ENCODE data around the gene ISM2. TPM values are rescaled to one million over a fixed set of nuclear protein-coding genes. Genes with fewer than 3 reads are reported as not detected.

The ISM2 gene
- total and polyA plus RNA-seq, 2 of the 8 experiments (the other 6 are each of a cell fraction or from before 2014, with no cell fraction given), result 0.52 to 0.79 TPM

DNA sequence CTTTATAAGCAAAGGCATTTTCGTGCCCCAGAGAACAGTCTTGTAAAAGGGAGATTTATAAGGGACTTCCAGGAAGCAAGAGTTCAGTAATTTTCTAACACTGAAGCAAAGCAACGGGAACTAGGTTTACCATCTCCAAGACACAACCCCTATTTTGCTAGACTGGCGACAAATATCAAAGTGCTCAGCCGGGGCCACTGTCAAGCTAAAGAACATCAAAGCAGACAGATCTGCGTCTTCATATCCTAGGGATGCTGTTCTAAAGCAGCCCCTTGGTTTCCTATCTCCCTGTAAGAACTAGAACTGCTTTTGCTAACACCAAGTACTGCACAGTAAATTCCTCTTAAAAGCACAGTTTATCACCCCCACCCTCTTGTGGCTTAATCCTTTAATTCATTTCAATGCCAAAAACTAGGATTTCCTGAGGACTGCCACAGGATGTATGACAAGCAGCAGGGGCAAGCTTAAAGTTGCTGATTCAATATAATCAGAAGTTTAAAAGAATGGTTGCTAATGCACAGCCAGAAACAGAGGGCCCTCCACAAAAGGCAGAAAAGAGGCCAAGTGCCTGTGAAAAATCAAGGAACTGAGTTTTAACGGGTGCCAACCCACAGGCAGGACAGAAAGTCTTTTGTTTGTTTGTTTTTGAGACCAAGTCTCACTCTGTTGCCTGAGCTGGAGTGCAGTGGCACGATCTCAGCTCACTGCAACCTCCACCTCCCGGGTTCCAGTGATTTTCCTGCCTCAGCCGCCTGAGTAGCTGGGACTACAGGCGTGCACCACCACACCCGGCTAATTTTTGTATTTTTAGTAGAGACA lies 44.0 kb upstream of the ISM2 start:
- Histone ChIP-seq H2BK12ac (ENCODE audit: low read depth, low read length) (no peak overlapping the region), H4K8ac (ENCODE audit: extremely low read depth, insufficient read depth, low read length) (no peak overlapping the region), H4K91ac (replicated peaks; ENCODE audit: insufficient read length, low read length) (no peak overlapping the region), H3K4me2 (ENCODE audit: insufficient read depth in 1 of 2, low read depth in 2 of 2, low read length in 2 of 2) (no peak overlapping the region), H3K27me3 (replicated peaks in 1 of 4; ENCODE audit: control insufficient read depth in 3 of 4, extremely low read depth in 1 of 4, insufficient read depth in 3 of 4, low read length in 3 of 4) (no peaks in the 10 kb centered on the region), H3K23me2 (ENCODE audit: low read depth, low read length) (no peaks in the 10 kb centered on the region; the same call in 1 of the 2 replicates), H3K9me3 (ENCODE audit: insufficient read depth in 2 of 2, low read depth in 1 of 2, low read length in 1 of 2) (no peaks in the 10 kb centered on the region), H3K23ac (ENCODE audit: insufficient read length) (no peak overlapping the region), H2BK20ac (ENCODE audit: low read length) (no peak overlapping the region), H2BK120ac (replicated peaks; ENCODE audit: low read depth, low read length) (no peak overlapping the region), H3K56ac (replicated peaks; ENCODE audit: insufficient read length, low read depth, low read length) (no peak overlapping the region), H3K9ac (replicated peaks in 1 of 4; ENCODE audit: extremely low read depth in 1 of 4, low read depth in 3 of 4, low read length in 3 of 4) (no peak overlapping the region), H2AK5ac (ENCODE audit: low read depth, low read length) (no peak overlapping the region), H4K5ac (ENCODE audit: insufficient read length, low read depth, low read length) (no peak overlapping the region), H3K4me1 (replicated peaks in 1 of 4; ENCODE audit: control insufficient read depth in 3 of 4, insufficient read depth in 4 of 4, low read length in 3 of 4) (no peaks in the 10 kb centered on the region), H2AFZ (ENCODE audit: low read length) (no peak overlapping the region), H3K4me3 (ENCODE audit: extremely low read depth in 1 of 4, insufficient read depth in 2 of 4, low read depth in 3 of 4, low read length in 4 of 4) (no peak overlapping the region), H4K20me1 (replicated peaks in 1 of 2; ENCODE audit: control insufficient read depth in 1 of 2, insufficient read depth in 2 of 2, low read length in 2 of 2) (no peaks in the 10 kb centered on the region), H3K27ac (ENCODE audit: low read depth, low read length) (no peak overlapping the region), H3K18ac (ENCODE audit: extremely low read depth, low read length) (no peak overlapping the region), H2BK5ac (ENCODE audit: low read depth, low read length) (no peak overlapping the region), H3K36me3 (ENCODE audit: control insufficient read depth in 2 of 4, insufficient read depth in 4 of 4, low read length in 3 of 4) (peaks cover 0 to 4% (median 0%) of the 10 kb centered on the region in 4 experiments; a peak in 3 of 8 replicates), H2BK15ac (ENCODE audit: low read length) (no peak overlapping the region), H3K79me1 (ENCODE audit: low read depth, low read length) (no peaks in the 10 kb centered on the region), H3K4ac (replicated peaks; ENCODE audit: insufficient read length, low read depth, low read length) (no peak overlapping the region), H3K14ac (ENCODE audit: insufficient read length) (no peak overlapping the region), H3K79me2 (ENCODE audit: control insufficient read depth in 1 of 2, insufficient read depth in 2 of 2, low read length in 2 of 2) (no peaks in the 10 kb centered on the region)
- WGBS, 2 experiments (ENCODE audit: extremely low coverage in 1 of 2, insufficient coverage in 1 of 2, insufficient read length in 1 of 2, insufficient replicate concordance in 2 of 2, low coverage in 1 of 2, low lambda C conversion rate in 2 of 2, missing lambda C conversion rate in 1 of 2), result 91% methylated on average over 11 of the region's 11 CpGs; no CpG with 5 or more reads in 1 of the 2 experiments
- POLR2A ChIA-PET (ENCODE audit: partially characterized antibody), result interaction anchor here (0.5 to 1.9 kb wide), 4 partner anchors 8 to 84 kb away, joined by 3 to 5 read pairs (median 3); no protein-coding TSS in a partner anchor
- FAIRE-seq (no peak), DNase-seq (ENCODE audit: low read depth in 1 of 2, low spot score in 2 of 2) (no peak)
- CTCF ChIA-PET (ENCODE audit: partially characterized antibody), result interaction anchor here (1.1 to 1.9 kb wide), 3 partner anchors 9 to 83 kb away, joined by 3 to 9 read pairs (median 8); no protein-coding TSS in a partner anchor
- no peak for TF ChIP-seq EZH2 (IDR thresholded peaks at IDR 0.05; ENCODE audit: low read depth, low read length, severe bottlenecking)
- no peak for TF ChIP-seq CBX8 (IDR thresholded peaks at IDR 0.05; ENCODE audit: borderline replicate concordance, low read depth, low read length)
- TF ChIP-seq TAF1 (IDR thresholded peaks at IDR 0.05; ENCODE audit: low read depth, low read length), result no peak
- TF ChIP-seq TCF12 (IDR thresholded peaks at IDR 0.05; ENCODE audit: low read depth, low read length), result no peak
- TF ChIP-seq ASH2L (IDR thresholded peaks at IDR 0.05; ENCODE audit: low read length), result no peak
- TF ChIP-seq, protein P1, sequence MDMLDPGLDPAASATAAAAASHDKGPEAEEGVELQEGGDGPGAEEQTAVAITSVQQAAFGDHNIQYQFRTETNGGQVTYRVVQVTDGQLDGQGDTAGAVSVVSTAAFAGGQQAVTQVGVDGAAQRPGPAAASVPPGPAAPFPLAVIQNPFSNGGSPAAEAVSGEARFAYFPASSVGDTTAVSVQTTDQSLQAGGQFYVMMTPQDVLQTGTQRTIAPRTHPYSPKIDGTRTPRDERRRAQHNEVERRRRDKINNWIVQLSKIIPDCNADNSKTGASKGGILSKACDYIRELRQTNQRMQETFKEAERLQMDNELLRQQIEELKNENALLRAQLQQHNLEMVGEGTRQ (IDR thresholded peaks at IDR 0.05; ENCODE audit: low read length), result no peak
- TF ChIP-seq TEAD4 (IDR thresholded peaks at IDR 0.05; ENCODE audit: low read depth, low read length), result no peak
- TF ChIP-seq BCL11A (IDR thresholded peaks at IDR 0.05; ENCODE audit: low read depth in 2 of 2, low read length in 2 of 2), result no peak
- no peak for TF ChIP-seq CREB1 (IDR thresholded peaks at IDR 0.05)
- no peak for TF ChIP-seq KDM1A (IDR thresholded peaks at IDR 0.05; ENCODE audit: borderline replicate concordance, low read length)
- no peak for TF ChIP-seq RBBP5 (IDR thresholded peaks at IDR 0.05; ENCODE audit: borderline replicate concordance, low read depth, low read length)
- TF ChIP-seq PHF8 (conservative IDR thresholded peaks at IDR 0.05; ENCODE audit: low read depth, low read length), result no peak

Data from H1 (cell line).